Activated naive CD8-positive, alpha-beta T cell treated with anti-CD3 and anti-CD28 coated beads, Interleukin-2, amount 10 ng/mL, durations not matched to agents 7 days and 5 days (primary cell): ENCODE data around the gene FGD3. TPM values are rescaled to one million over a fixed set of nuclear protein-coding genes. Genes with fewer than 3 reads are reported as not detected.
A peak's percentile ranks its signal among the peaks of the same experiment; 100 is the strongest.
"Not testable (repeated sequence)": the region's sequence is repeated elsewhere in the genome, so short reads cannot be mapped to it uniquely, and the experiment has no call there.

Experiments
- ATAC-seq: fragments of 150-1000 bp; cut with Tn5 transposase; one replicate; pipeline ENCODE4 v1.10.0; 2021; ENCODE audit warnings: low read depth, moderate library complexity
- POLR2A ChIA-PET: fragments of 350-600 bp; sonication (Branson Sonifier 250); formaldehyde crosslinking; loops from one replicate; lab custom pipeline; 2021; ENCODE audit warnings: antibody characterized with exemption; lab: Charles Lee
- DNase-seq: peaks from one replicate; pipeline ENCODE4 v3.0.0; 2021
- H3K27ac Mint-ChIP-seq: one replicate; pipeline ENCODE4 v1.8.0; 2022; ENCODE audit warnings: mild to moderate bottlenecking, mixed read lengths
- H3K27me3 Mint-ChIP-seq: one replicate; pipeline ENCODE4 v1.8.0; 2022; ENCODE audit warnings: mild to moderate bottlenecking, moderate library complexity, mixed read lengths
- H3K36me3 Mint-ChIP-seq: one replicate; pipeline ENCODE4 v1.8.0; 2021; ENCODE audit warnings: mild to moderate bottlenecking, mixed read lengths
- H3K4me1 Mint-ChIP-seq: one replicate; pipeline ENCODE4 v1.8.0; 2021; ENCODE audit warnings: mixed read lengths
- H3K4me3 Mint-ChIP-seq: one replicate; pipeline ENCODE4 v1.8.0; 2022; ENCODE audit warnings: mild to moderate bottlenecking, moderate library complexity, mixed read lengths
- H3K9me3 Mint-ChIP-seq: one replicate; pipeline ENCODE4 v1.8.0; 2021; ENCODE audit warnings: mixed read lengths
- total RNA-seq, 2 experiments: library from RNA; stranded (reverse); gene quantifications; one replicate each; pipeline ENCODE4 v1.2.3, GENCODE V29; 2021

The FGD3 gene
- total RNA-seq = 100 to 1,000 TPM; 160 to 161 TPM

- Mint-ChIP-seq H3K4me1 (peaks cover 17% of the 10 kb centered on the region), H3K27ac (peak within 1 kb of the TSS; percentile 73), H3K27me3 (peaks cover 12% of the 10 kb centered on the region), H3K9me3 (no peaks in the 10 kb centered on the region), H3K36me3 (peaks cover 2% of the 10 kb centered on the region), H3K4me3 (peak within 1 kb of the TSS; percentile 85)
- ATAC-seq (peak; percentile 88), DNase-seq (peak; percentile 67)
- POLR2A ChIA-PET = interaction anchor here (1.0 kb wide), 1 partner anchor 33 kb away, joined by 4 read pairs; no protein-coding TSS in a partner anchor
These were observed at the start of gene FGD3 for GRCh38 chr9:92947268-92948037. Gene FGD3, plus strand, starts transcription at chr9:92947523. Its CDS starts 28,734 bp downstream, at chr9:92976257.

- H3K4me1 Mint-ChIP-seq, H3K27me3 Mint-ChIP-seq, ATAC-seq, POLR2A ChIA-PET, H3K4me3 Mint-ChIP-seq, H3K9me3 Mint-ChIP-seq, H3K36me3 Mint-ChIP-seq, DNase-seq, H3K27ac Mint-ChIP-seq: not testable (repeated sequence)
These were observed 42.2 kb upstream of the FGD3 start for GRCh38 chr9:92905137-92905536.

GRCh38 chr9:92911511-92912475, 35.5 kb upstream of the FGD3 start:
- peaks cover 12% of the 10 kb centered on the region for H3K27me3 Mint-ChIP-seq
- ATAC-seq (no peak), DNase-seq (no peak)
- no peaks in the 10 kb centered on the region for H3K9me3 Mint-ChIP-seq
- POLR2A ChIA-PET = no interaction called here
- H3K4me1 Mint-ChIP-seq = no peaks in the 10 kb centered on the region
- no peak overlapping the region for H3K27ac Mint-ChIP-seq
- H3K4me3 Mint-ChIP-seq = no peak overlapping the region
- no peaks in the 10 kb centered on the region for H3K36me3 Mint-ChIP-seq

GRCh38 chr9:92917176-92917800, 30.0 kb upstream of the FGD3 start:
- ATAC-seq = no peak
- Mint-ChIP-seq H3K4me1 (peaks cover 3% of the 10 kb centered on the region), H3K36me3 (no peaks in the 10 kb centered on the region), H3K9me3 (no peaks in the 10 kb centered on the region), H3K27ac (no peak overlapping the region), H3K27me3 (peaks cover 7% of the 10 kb centered on the region), H3K4me3 (no peak overlapping the region)
- POLR2A ChIA-PET = no interaction called here
- DNase-seq = no peak

- H3K4me3 Mint-ChIP-seq = no peak overlapping the region
- peaks cover 7% of the 10 kb centered on the region for H3K27me3 Mint-ChIP-seq
- POLR2A ChIA-PET = no interaction called here
- H3K9me3 Mint-ChIP-seq = no peaks in the 10 kb centered on the region
- peaks cover 3% of the 10 kb centered on the region for H3K4me1 Mint-ChIP-seq
- H3K27ac Mint-ChIP-seq = no peak overlapping the region
- ATAC-seq (no peak), DNase-seq (no peak)
- H3K36me3 Mint-ChIP-seq = no peaks in the 10 kb centered on the region
These were observed 26.9 kb upstream of the FGD3 start for GRCh38 chr9:92920437-92920836.

- Mint-ChIP-seq H3K36me3 (no peaks in the 10 kb centered on the region), H3K27me3 (peaks cover 9% of the 10 kb centered on the region), H3K9me3 (no peaks in the 10 kb centered on the region), H3K27ac (no peak overlapping the region), H3K4me1 (peaks cover 2% of the 10 kb centered on the region), H3K4me3 (no peak overlapping the region)
- DNase-seq (no peak), ATAC-seq (no peak)
- POLR2A ChIA-PET = no interaction called here
These were observed 15.7 kb upstream of the FGD3 start for GRCh38 chr9:92931606-92932005.

GRCh38 chr9:92934321-92934720, 13.0 kb upstream of the FGD3 start:
- Mint-ChIP-seq H3K4me3 (no peak overlapping the region), H3K27me3 (peaks cover 13% of the 10 kb centered on the region), H3K36me3 (no peaks in the 10 kb centered on the region), H3K27ac (no peak overlapping the region), H3K4me1 (peaks cover 2% of the 10 kb centered on the region), H3K9me3 (no peaks in the 10 kb centered on the region)
- DNase-seq (no peak), ATAC-seq (no peak)
- POLR2A ChIA-PET = no interaction called here

GRCh38 chr9:92938025-92938424, 9.3 kb upstream of the FGD3 start:
- Mint-ChIP-seq H3K9me3 (no peaks in the 10 kb centered on the region), H3K4me3 (no peak overlapping the region), H3K4me1 (peaks cover 3% of the 10 kb centered on the region), H3K27ac (no peak overlapping the region), H3K27me3 (peaks cover 16% of the 10 kb centered on the region), H3K36me3 (no peaks in the 10 kb centered on the region)
- no peak for DNase-seq
- POLR2A ChIA-PET = no interaction called here
- ATAC-seq = no peak

GRCh38 chr9:92941861-92942260, 5.5 kb upstream of the FGD3 start:
- POLR2A ChIA-PET = no interaction called here
- Mint-ChIP-seq H3K27me3 (peaks cover 13% of the 10 kb centered on the region), H3K9me3 (no peaks in the 10 kb centered on the region), H3K4me3 (no peak overlapping the region), H3K27ac (no peak overlapping the region), H3K36me3 (peaks cover 2% of the 10 kb centered on the region), H3K4me1 (peaks cover 6% of the 10 kb centered on the region)
- DNase-seq (no peak), ATAC-seq (no peak)

GRCh38 chr9:92942688-92943616, 4.4 kb upstream of the FGD3 start:
- H3K4me3 Mint-ChIP-seq = no peak overlapping the region
- peaks cover 2% of the 10 kb centered on the region for H3K36me3 Mint-ChIP-seq
- H3K9me3 Mint-ChIP-seq = no peaks in the 10 kb centered on the region
- ATAC-seq (no peak), DNase-seq (no peak)
- H3K27me3 Mint-ChIP-seq = peaks cover 18% of the 10 kb centered on the region
- peaks cover 11% of the 10 kb centered on the region for H3K4me1 Mint-ChIP-seq
- POLR2A ChIA-PET = no interaction called here
- no peak overlapping the region for H3K27ac Mint-ChIP-seq

- H3K36me3 Mint-ChIP-seq = peaks cover 2% of the 10 kb centered on the region
- DNase-seq (no peak), ATAC-seq (no peak)
- H3K9me3 Mint-ChIP-seq = no peaks in the 10 kb centered on the region
- peaks cover 15% of the 10 kb centered on the region for H3K27me3 Mint-ChIP-seq
- H3K4me3 Mint-ChIP-seq = no peak overlapping the region
- no peak overlapping the region for H3K27ac Mint-ChIP-seq
- POLR2A ChIA-PET = no interaction called here
- peaks cover 17% of the 10 kb centered on the region for H3K4me1 Mint-ChIP-seq
These were observed 2.4 kb upstream of the FGD3 start for GRCh38 chr9:92944921-92945320.

- Mint-ChIP-seq H3K27ac (no peak overlapping the region), H3K9me3 (no peaks in the 10 kb centered on the region), H3K4me3 (no peak overlapping the region), H3K4me1 (peaks cover 15% of the 10 kb centered on the region), H3K27me3 (peaks cover 12% of the 10 kb centered on the region), H3K36me3 (peaks cover 2% of the 10 kb centered on the region)
- POLR2A ChIA-PET = no interaction called here
- ATAC-seq (no peak), DNase-seq (no peak)
These were observed 1.5 kb upstream of the FGD3 start for GRCh38 chr9:92945796-92946195.
